Hepatic stellate cell (primary cell): Measurements from ENCODE around the gene MZF1.
"Not testable (repeated sequence)": the region's sequence is repeated elsewhere in the genome, so short reads cannot be mapped to it uniquely, and the experiment has no call there.

Source experiments
- DNase-seq: peaks from one replicate; pipeline ENCODE4 v3.0.0; 2011; ENCODE audit warnings: low spot score

MZF1 gene

GRCh38 chr19:58572818-58573657 lies at the start of gene MZF1:
Gene MZF1 (minus strand): TSS chr19:58573335. CDS start chr19:58571389, 1,946 bp downstream.
- peak; percentile 99 for DNase-seq

GRCh38 chr19:58607213-58607612 lies 34.1 kb upstream of the MZF1 start:
- DNase-seq, result not testable (repeated sequence)

- DNase-seq, result not testable (repeated sequence)
These were observed 33.2 kb upstream of the MZF1 start for GRCh38 chr19:58606251-58606896.

DNA sequence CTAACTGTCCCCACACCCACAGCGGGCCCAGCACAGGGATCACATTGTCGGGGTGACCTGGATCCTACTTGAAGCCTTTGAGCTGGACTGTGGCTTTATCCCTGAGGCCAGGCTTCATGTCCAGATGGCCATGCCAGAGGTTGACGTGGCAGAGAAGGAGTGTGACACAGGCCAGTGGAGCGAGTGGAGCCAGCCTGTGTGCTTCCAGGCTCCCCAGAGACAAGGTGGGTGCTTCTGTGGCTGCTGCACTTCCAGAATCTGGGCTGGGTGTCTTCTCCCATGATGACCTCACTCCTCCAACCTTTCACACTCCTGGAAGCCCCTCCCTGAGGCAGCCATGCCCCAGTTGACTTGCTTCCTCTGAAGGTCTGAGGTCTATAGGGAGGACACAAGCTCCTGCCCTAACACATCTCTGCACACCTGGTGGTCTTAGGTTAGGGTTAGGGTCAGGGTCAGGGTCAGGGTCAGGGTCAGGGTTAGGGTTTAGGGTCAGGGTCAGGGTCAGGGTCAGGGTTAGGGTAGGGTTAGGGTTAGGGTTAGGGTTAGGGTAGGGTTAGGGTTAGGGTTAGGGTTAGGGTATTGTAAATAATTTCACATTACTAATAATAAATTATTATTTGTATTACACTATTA lies 13.1 kb upstream of the MZF1 start:
- DNase-seq, result no peak

DNA sequence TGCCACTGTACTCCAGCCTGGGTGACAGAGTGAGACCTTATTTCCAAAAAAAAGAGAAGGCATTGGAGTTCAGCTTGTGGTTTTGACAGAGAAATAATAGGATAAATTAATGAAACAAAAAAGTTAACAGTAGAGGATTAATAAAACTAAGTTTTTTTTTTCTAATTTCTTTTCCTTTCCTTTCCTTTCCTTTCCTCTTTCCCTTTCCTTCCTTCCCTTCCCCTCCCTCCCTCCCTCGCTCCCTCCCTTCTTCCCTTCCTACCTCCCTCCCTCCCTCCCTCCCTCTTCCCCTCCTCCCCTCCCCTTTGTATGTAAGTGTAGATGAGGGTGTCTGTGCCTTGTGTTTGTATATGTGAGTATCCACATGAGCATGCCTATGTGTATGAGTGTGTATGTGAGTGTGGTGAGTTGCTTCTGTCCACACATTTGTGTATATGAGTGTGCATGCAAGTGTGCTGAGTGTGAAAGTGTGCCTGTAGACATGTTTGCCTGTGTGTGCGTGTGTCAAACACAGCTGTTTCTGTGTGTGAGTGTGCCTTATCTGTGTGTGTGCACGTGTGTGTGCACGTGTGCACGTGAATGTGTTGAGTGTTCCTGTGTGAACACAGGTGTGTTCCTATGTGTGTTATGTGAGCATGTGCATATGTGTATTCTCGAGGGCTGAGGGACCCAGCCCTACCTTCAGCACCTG lies 12.5 kb upstream of the MZF1 start:
- DNase-seq, result no peak

DNA sequence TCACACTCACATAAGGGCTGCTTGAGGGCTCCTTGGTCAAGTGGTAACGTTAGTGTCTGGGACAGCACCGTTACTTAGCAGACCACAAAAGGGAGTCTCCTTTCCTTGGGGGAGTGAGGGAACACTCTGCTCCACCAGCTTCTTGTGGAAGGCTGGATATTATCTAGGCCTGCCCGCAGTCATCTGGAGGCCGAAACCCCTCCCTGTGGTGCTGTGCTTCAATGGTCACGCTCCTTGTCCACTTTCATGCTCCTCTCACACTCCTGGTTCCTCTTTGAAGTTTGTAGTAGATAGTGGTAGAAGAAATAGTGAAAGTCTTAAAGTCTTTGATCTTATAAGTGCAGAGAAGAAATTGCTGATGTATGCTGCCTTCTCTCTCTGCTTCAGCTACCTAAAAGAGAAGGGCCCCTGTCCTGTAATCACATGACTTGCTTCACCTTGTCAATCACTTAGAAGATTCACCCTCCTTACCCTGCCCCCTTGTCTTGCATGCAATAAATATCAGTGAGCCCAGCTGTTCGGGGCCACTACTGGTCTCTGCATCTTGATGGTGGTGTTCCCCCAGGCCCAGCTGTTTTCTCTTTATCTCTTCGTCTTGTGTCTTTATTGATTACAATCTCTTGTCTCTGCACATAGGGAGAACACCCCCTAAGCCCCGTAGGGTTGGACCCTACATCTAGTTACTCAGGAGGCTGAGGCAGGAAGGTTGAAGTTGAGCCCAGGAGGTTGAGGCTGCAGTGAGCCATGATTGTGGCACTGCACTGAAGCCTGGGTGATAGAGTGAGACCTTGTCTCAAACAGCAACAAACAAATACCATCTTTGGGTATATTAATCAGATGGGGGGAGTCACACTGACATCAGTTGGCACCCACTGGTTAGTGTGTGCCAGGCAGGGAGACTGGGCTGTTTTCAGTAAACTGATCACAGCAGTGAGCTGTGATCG lies 11.6 kb upstream of the MZF1 start:
- no peak for DNase-seq

DNA sequence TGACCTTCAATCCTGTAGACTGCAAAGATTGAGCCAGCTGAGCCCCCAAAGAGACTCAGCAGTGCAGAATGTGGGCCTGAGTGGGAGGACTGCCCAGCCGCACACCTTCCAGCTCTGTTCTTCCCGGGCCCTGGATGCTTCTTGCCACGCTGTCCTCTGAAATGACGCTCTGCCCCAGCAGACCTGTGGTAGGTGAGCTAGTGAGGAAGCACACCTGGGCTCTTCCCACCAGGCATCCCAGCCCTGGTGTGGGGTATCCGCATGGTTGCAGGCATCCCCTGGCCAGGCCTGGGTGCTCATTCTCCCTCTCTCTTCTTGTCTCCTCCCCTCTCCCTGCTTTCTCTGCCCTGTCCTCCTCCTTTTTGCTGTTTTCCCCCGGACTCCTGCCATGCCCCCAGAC lies 9.8 kb upstream of the MZF1 start:
- DNase-seq, result no peak

GRCh38 chr19:58581227-58582141 lies 8.3 kb upstream of the MZF1 start:
- DNase-seq, result peak; percentile 82

DNA sequence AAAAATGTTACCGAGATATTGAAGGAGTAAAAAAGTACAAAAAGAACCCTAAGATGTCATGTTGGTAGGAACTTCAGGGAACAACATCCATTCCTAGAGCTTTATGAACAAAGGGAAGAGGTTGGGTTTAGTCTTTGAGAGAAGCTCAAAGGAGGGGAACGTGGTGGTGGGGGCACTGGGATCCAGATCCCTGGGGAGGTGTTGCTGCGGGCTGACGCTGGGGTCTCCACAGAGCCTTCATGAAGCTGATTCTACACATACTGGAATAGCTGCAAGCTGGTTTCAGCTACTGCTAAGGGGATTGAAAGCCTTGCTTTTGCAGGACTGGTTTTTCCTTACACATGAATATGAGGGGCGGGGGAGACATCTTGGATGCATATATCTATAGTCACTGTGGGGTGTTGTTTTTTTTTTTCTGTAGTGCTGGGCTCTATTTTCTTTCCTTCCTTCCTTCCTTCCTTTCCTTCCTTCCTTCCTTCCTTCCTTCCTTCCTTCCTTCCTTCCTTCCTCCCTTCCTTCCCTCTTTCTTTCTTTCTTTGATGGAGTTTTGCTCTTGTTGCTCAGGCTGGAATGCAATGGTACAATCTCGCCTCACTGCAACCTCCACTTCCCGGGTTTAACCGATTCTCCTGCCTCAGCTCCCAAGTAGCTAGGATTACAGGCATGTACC lies 6.5 kb upstream of the MZF1 start:
- no peak for DNase-seq

DNA sequence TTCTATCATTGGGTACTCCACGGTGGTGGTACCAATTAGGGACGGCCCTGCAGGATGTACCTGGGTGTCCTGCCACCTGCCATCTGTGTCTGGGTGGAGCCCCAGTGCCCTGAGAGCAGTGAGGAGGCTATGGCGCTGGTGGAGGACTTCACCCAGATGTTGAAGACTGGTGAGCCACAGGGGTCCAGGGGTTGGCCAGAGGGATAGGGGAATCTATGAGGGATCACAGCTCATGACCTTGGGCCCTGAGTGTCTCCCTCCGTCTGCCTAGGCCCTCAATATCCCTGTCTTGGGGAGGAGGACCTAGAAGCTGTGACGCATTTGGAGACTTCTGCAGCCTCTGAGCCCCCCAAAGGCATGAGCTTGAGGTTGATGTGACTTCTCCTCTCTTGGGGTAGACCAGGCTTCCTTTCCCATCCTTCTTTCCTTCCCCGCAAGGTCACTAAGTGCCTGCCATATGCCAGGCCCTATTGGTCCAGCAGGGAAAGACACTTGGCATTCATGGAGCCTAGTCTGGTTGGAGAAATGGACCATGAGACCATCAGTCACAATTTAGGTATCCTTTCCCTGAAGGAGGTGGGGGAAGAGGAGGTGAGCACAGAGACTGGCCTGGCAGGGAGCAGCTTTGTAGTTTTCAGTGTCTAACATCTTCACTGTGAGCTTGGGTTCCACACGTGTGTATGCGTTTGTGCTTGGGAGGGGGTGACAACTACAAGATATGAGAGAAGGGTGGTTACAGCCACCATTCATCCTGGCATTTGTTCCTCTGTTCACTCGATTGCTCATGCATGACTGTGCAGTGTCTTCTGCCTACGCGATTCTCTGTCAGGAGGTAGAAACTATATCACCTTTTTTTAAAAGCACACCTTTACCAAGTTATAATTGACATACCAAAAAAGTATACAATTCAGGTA lies 5.1 kb upstream of the MZF1 start:
- DNase-seq, result no peak

- DNase-seq, result not testable (repeated sequence)
These were observed 4.4 kb upstream of the MZF1 start for GRCh38 chr19:58577581-58577980.

GRCh38 chr19:58575183-58576041 lies 2.3 kb upstream of the MZF1 start:
- peak; percentile 91 for DNase-seq

GRCh38 chr19:58573658-58574164 lies 576 bp upstream of the MZF1 start:
- DNase-seq, result no peak

- DNase-seq, result no peak
These were observed 913 bp downstream of the MZF1 start for GRCh38 chr19:58572026-58572817.

DNA sequence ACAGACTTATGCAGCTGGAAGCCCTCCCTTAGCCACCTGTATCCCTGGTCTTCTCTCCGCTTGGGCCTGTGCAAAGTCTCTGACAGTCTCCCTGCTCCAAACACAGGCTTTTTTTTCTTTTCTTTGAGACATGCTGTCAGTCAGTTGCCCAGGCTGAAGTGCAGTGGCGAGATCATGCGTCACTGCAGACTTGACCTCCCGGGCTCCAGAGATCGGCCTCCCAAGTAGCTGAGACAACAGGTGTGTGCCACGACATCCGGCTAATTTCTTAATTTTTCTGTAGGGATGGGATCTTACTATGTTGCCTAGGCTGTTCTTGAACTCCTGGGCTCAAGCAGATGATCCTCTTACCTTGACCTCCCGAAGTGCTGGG lies 1.6 kb downstream of the MZF1 start:
- DNase-seq, result no peak

DNA sequence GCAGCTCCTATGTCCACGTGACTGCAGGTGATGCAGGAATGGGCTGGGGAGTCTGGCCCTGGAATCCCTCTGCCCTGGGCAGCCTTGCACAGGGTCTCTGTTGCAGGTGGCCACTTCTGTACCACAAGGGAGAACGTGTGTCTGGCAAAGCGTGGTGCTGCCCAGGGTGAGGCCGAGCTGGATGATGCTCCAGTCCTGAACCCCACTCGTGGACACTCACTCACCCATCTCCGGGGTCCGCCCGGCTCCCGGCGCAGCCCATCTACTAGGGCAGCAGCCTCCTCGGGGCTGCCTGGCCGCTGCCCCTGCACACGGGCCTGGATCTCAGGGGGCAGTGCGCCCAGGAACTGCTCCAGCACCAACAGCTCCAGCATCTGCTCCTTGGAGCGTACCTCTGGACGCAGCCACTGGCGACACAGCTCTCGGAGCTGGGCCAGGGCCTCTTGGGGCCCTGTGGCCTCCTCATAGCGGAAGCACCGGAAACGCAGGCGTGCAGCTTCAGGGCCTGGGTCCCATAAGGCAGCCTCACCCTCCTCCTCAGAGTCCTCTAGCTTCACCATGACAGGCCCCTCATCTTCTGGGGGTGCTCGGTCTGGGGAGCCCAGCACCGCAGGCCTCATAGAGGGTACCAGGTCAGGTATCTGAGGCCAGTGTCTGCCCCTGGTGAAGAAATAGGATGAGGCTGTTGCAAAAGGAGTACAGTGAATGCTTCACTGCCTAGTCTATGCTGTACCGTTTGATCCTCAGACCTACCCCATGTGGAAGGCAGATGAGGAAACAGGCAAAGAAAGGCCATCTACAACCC lies 2.2 kb downstream of the MZF1 start:
- DNase-seq, result no peak
